Trophoblast cell (in vitro differentiated cells and primary cell): ENCODE data around the gene ZNF407.

Experiments
- DNase-seq, 2 donors: peaks; one replicate each; pipeline ENCODE4 v3.0.0-alpha.2; 2016
- H2AFZ ChIP-seq: 2 replicates; pipeline ENCODE4 v1.6.1; 2013; ENCODE audit warnings: low read length, moderate library complexity, mild to moderate bottlenecking; ENCODE audit not compliant: insufficient read depth, poor library complexity
- H2AK5ac ChIP-seq: 2 replicates; pipeline ENCODE4 v1.6.1; 2013; ENCODE audit warnings: mild to moderate bottlenecking, low read length
- H2BK120ac ChIP-seq: 2 replicates; pipeline ENCODE4 v1.6.1; 2013; ENCODE audit warnings: low read length, mild to moderate bottlenecking, moderate library complexity; ENCODE audit not compliant: insufficient read depth, poor library complexity
- H2BK12ac ChIP-seq: 2 replicates; pipeline ENCODE4 v1.6.1; 2013; ENCODE audit warnings: mild to moderate bottlenecking, low read length, moderate library complexity
- H2BK5ac ChIP-seq: 2 replicates; pipeline ENCODE4 v1.6.1; 2013; ENCODE audit warnings: low read length, low read depth, moderate library complexity, mild to moderate bottlenecking; ENCODE audit not compliant: poor library complexity
- H3K14ac ChIP-seq: 2 replicates; pipeline ENCODE4 v1.6.1; 2013; ENCODE audit warnings: mild to moderate bottlenecking, low read length
- H3K18ac ChIP-seq: 2 replicates; pipeline ENCODE4 v1.6.1; 2013; ENCODE audit warnings: mild to moderate bottlenecking, low read length
- H3K23ac ChIP-seq: 2 replicates; pipeline ENCODE4 v1.6.1; 2013; ENCODE audit warnings: low read length
- H3K27ac ChIP-seq: 2 replicates; pipeline ENCODE4 v1.5.1; 2013; ENCODE audit warnings: low read depth, mild to moderate bottlenecking, inconsistent platforms, low read length, moderate library complexity
- H3K27me3 ChIP-seq: 2 replicates; pipeline ENCODE4 v1.6.1; 2013; ENCODE audit warnings: inconsistent platforms, mild to moderate bottlenecking, low read length, moderate library complexity; ENCODE audit not compliant: insufficient read depth
- H3K36me3 ChIP-seq, 2 experiments: 1 replicate in 1 of 2; 2 replicates in 1 of 2; pipeline ENCODE4 v1.6.1; 2013; ENCODE audit warnings: low read length in 2 of 2, mild to moderate bottlenecking in 2 of 2, moderate library complexity in 1 of 2; ENCODE audit not compliant: insufficient read depth in 2 of 2, control insufficient read depth in 1 of 2
- H3K4ac ChIP-seq: 2 replicates; pipeline ENCODE4 v1.6.1; 2013; ENCODE audit warnings: low read depth, mild to moderate bottlenecking, low read length, moderate library complexity
- H3K4me1 ChIP-seq, 2 experiments: 1 replicate in 1 of 2; 2 replicates in 1 of 2; pipeline ENCODE4 v1.6.1; 2013; ENCODE audit warnings: low read length in 2 of 2, mild to moderate bottlenecking in 2 of 2, moderate library complexity in 1 of 2; ENCODE audit not compliant: insufficient read depth in 2 of 2, control insufficient read depth in 1 of 2
- H3K4me2 ChIP-seq: 2 replicates; pipeline ENCODE4 v1.6.1; 2013; ENCODE audit warnings: inconsistent platforms, mild to moderate bottlenecking, low read length, moderate library complexity
- H3K4me3 ChIP-seq: 2 replicates; pipeline ENCODE4 v1.5.1; 2013; ENCODE audit warnings: mild to moderate bottlenecking, low read depth, low read length, inconsistent platforms
- H3K79me1 ChIP-seq: one replicate; pipeline ENCODE4 v1.6.1; 2013; ENCODE audit warnings: low read length
- H3K79me2 ChIP-seq: 2 replicates; pipeline ENCODE4 v1.6.1; 2013; ENCODE audit warnings: low read length, mild to moderate bottlenecking; ENCODE audit not compliant: control insufficient read depth, insufficient read depth, poor library complexity
- H3K9ac ChIP-seq: 2 replicates; pipeline ENCODE4 v1.6.1; 2013; ENCODE audit warnings: mild to moderate bottlenecking, low read length
- H3K9me3 ChIP-seq: 2 replicates; pipeline ENCODE4 v1.6.1; 2013; ENCODE audit warnings: low read depth, mild to moderate bottlenecking, control low read depth, inconsistent platforms, low read length; ENCODE audit not compliant: insufficient read depth
- H4K12ac ChIP-seq: 2 replicates; pipeline ENCODE4 v1.6.1; 2013; ENCODE audit warnings: low read depth, mild to moderate bottlenecking, low read length, moderate library complexity
- H4K8ac ChIP-seq: 2 replicates; pipeline ENCODE4 v1.6.1; 2013; ENCODE audit warnings: low read depth, mild to moderate bottlenecking, low read length, moderate library complexity
- H4K91ac ChIP-seq: one replicate; pipeline ENCODE4 v1.6.1; 2013; ENCODE audit warnings: low read depth, mild to moderate bottlenecking, low read length, moderate library complexity
- WGBS: extraction: QIAGEN DNeasy Blood & Tissue Kit; methylation state at CpG from one replicate; pipeline ENCODE4 v1.1.7; 2013; ENCODE audit warnings: missing lambda C conversion rate; ENCODE audit not compliant: insufficient read length, insufficient coverage; ENCODE audit errors: extremely low coverage; 5-methylcytosine and 5-hydroxymethylcytosine counted together

The ZNF407 gene

DNA sequence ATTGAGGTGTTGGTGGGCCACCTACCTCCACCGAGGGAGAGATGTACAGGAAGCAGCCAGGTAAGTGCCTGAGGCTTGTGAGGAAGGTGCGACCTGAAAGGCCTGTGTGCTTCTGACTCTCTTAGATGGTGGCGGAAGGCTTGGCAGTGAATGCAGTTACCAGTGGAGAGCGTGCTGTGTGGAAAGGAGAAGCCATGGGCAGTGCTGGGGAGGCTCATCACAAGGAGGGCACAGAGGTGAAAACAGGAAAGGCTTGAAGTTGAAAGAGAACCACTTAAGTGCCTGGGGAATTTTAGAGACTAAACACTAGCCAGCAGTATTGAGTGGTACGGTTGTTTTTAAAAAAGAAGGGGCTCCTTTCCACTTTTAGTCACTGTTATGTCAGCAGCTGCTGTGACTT lies 130.9 kb downstream of the ZNF407 start:
- Histone ChIP-seq H3K79me2 (no peaks in the 10 kb centered on the region), H3K36me3 (no peaks in the 10 kb centered on the region), H2AK5ac (no peak overlapping the region), H3K27me3 (no peaks in the 10 kb centered on the region), H2BK12ac (no peak overlapping the region), H3K9ac (no peak overlapping the region), H4K91ac (no peak overlapping the region), H3K4me2 (no peak overlapping the region), H3K23ac (no peak overlapping the region), H3K9me3 (no peaks in the 10 kb centered on the region), H3K4ac (no peak overlapping the region), H3K4me3 (no peak overlapping the region), H3K18ac (no peak overlapping the region), H2BK120ac (no peak overlapping the region), H4K8ac (no peak overlapping the region), H3K27ac (no peak overlapping the region), H3K14ac (no peak overlapping the region), H2BK5ac (no peak overlapping the region), H3K4me1 (no peaks in the 10 kb centered on the region), H2AFZ (no peak overlapping the region), H4K12ac (no peak overlapping the region), H3K79me1 (no peaks in the 10 kb centered on the region)
- no peak for DNase-seq
- WGBS = no CpG with 5 or more reads among the region's 5 CpGs

DNA sequence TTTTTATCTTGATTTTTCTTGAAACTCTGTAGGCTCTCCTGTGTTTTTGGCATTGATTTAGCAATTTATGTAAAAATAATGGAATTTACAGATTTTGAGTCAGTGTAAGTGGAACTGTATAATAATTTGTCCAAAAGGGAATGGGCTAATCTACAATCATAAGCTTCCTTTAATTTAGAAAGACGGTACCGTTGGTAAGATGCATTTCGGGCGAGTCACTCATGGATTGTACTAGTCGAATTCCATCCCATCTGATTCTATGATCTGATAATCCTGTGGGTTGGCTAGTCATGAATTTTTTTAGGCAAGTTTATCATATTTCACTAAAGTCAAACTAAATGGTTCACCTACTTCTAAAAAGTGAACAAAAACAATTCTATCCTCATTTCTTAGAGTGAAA lies 133.4 kb downstream of the ZNF407 start:
- no peak overlapping the region for H3K14ac ChIP-seq
- no peaks in the 10 kb centered on the region for H3K9me3 ChIP-seq
- H3K9ac ChIP-seq = no peak overlapping the region
- no peak overlapping the region for H2AFZ ChIP-seq
- H3K23ac ChIP-seq = no peak overlapping the region
- no peak overlapping the region for H3K18ac ChIP-seq
- H3K79me1 ChIP-seq = no peaks in the 10 kb centered on the region
- H3K79me2 ChIP-seq = no peaks in the 10 kb centered on the region
- WGBS = no CpG with 5 or more reads among the region's 5 CpGs
- no peak overlapping the region for H2AK5ac ChIP-seq
- no peak overlapping the region for H2BK12ac ChIP-seq
- no peak overlapping the region for H3K27ac ChIP-seq
- H2BK5ac ChIP-seq = no peak overlapping the region
- H4K8ac ChIP-seq = no peak overlapping the region
- H3K36me3 ChIP-seq = no peaks in the 10 kb centered on the region
- peak; percentile 41 to 80 for DNase-seq
- no peak overlapping the region for H4K91ac ChIP-seq
- H3K4me2 ChIP-seq = no peak overlapping the region
- H3K27me3 ChIP-seq = no peaks in the 10 kb centered on the region
- H3K4me3 ChIP-seq = no peak overlapping the region
- H3K4ac ChIP-seq = no peak overlapping the region
- H4K12ac ChIP-seq = no peak overlapping the region
- no peaks in the 10 kb centered on the region for H3K4me1 ChIP-seq
- no peak overlapping the region for H2BK120ac ChIP-seq

- Histone ChIP-seq H3K4me3 (no peak overlapping the region), H2AFZ (no peak overlapping the region), H3K9me3 (no peaks in the 10 kb centered on the region), H3K23ac (no peak overlapping the region), H3K36me3 (no peaks in the 10 kb centered on the region), H2BK12ac (no peak overlapping the region), H3K79me2 (no peaks in the 10 kb centered on the region), H4K8ac (no peak overlapping the region), H2BK5ac (no peak overlapping the region), H3K4me1 (no peaks in the 10 kb centered on the region), H4K12ac (no peak overlapping the region), H3K27ac (no peak overlapping the region), H3K4ac (no peak overlapping the region), H3K27me3 (no peaks in the 10 kb centered on the region), H4K91ac (no peak overlapping the region), H2BK120ac (no peak overlapping the region), H3K9ac (no peak overlapping the region), H2AK5ac (no peak overlapping the region), H3K18ac (no peak overlapping the region), H3K79me1 (no peaks in the 10 kb centered on the region), H3K4me2 (no peak overlapping the region), H3K14ac (no peak overlapping the region)
- no CpG with 5 or more reads among the region's 1 CpG for WGBS
- DNase-seq = no peak
Observed at GRCh38 chr18:74732380-74732779, 134.7 kb downstream of the ZNF407 start.

- no peak overlapping the region for H4K12ac ChIP-seq
- no peak overlapping the region for H3K4ac ChIP-seq
- H3K4me1 ChIP-seq = no peaks in the 10 kb centered on the region
- H3K4me2 ChIP-seq = no peak overlapping the region
- no peak overlapping the region for H3K4me3 ChIP-seq
- no peak overlapping the region for H2BK5ac ChIP-seq
- H3K23ac ChIP-seq = no peak overlapping the region
- no peak overlapping the region for H2AFZ ChIP-seq
- H3K18ac ChIP-seq = no peak overlapping the region
- no peak for DNase-seq
- H4K8ac ChIP-seq = no peak overlapping the region
- no peaks in the 10 kb centered on the region for H3K79me1 ChIP-seq
- no peaks in the 10 kb centered on the region for H3K9me3 ChIP-seq
- no peak overlapping the region for H4K91ac ChIP-seq
- no peak overlapping the region for H3K14ac ChIP-seq
- H2AK5ac ChIP-seq = no peak overlapping the region
- WGBS = no CpG with 5 or more reads among the region's 3 CpGs
- no peak overlapping the region for H2BK120ac ChIP-seq
- H3K27ac ChIP-seq = no peak overlapping the region
- H3K9ac ChIP-seq = no peak overlapping the region
- no peaks in the 10 kb centered on the region for H3K27me3 ChIP-seq
- H3K36me3 ChIP-seq = no peaks in the 10 kb centered on the region
- no peak overlapping the region for H2BK12ac ChIP-seq
- no peaks in the 10 kb centered on the region for H3K79me2 ChIP-seq
Observed at GRCh38 chr18:74733598-74733997, 135.9 kb downstream of the ZNF407 start.
